ENCODE results near the gene PTPRJ. TPM values are rescaled to one million over a fixed set of nuclear protein-coding genes. Genes with fewer than 3 reads are reported as not detected.

PTPRJ gene
- total and polyA plus RNA-seq, 9 of the 15 experiments (the other 6 are each of a cell fraction or from before 2014, with no cell fraction given) = 0.56 to 10.7 (median 4.8) TPM

- POLR2A ChIA-PET = no interaction called here
- FAIRE-seq = no peak
- Histone ChIP-seq H3K9me1 (ENCODE audit: control insufficient read depth, insufficient read depth, low read length) (peaks cover 2% of the 10 kb centered on the region), H3K36me3 (ENCODE audit: control insufficient read depth, insufficient read depth, low read length) (peaks cover 4% of the 10 kb centered on the region; the same call in 1 of the 3 replicates), H3K9me3 (replicated peaks; ENCODE audit: control insufficient read depth, insufficient read depth, low read depth, low read length) (no peaks in the 10 kb centered on the region), H2AFZ (ENCODE audit: low read depth, low read length) (no peak overlapping the region), H3K27me3 (ENCODE audit: control insufficient read depth in 2 of 2, insufficient read depth in 2 of 2, low read length in 2 of 2) (no peaks in the 10 kb centered on the region), H3K4me3 (no peak overlapping the region), H3K79me2 (ENCODE audit: control insufficient read depth, insufficient read depth, low read length) (no peaks in the 10 kb centered on the region), H4K20me1 (replicated peaks; ENCODE audit: control insufficient read depth, insufficient read depth, low read length) (no peaks in the 10 kb centered on the region), H3K9ac (ENCODE audit: insufficient read depth in 1 of 2, low read depth in 2 of 2, low read length in 2 of 2) (no peak overlapping the region), H3K27ac (ENCODE audit: extremely low read depth, low read depth, low read length) (no peak overlapping the region), H3K4me1 (replicated peaks in 1 of 2; ENCODE audit: control insufficient read depth in 2 of 2, insufficient read depth in 2 of 2, low read length in 2 of 2) (peaks cover 0 to 4% of the 10 kb centered on the region in 2 experiments; a peak in 1 of 5 replicates), H3K4me2 (ENCODE audit: insufficient read depth, low read length) (no peak overlapping the region)
- ATAC-seq = no peak
- no TSS peak for BruUV-seq (replicated peaks)
- CTCF ChIA-PET (ENCODE audit: low intra/inter-chr PET ratio) = no interaction called here
- intact Hi-C loops (cut with micrococcal nuclease) (no loop called here), in situ Hi-C loops (cut with MboI) (no loop called here)
- DNase-seq (ENCODE audit: extremely low read depth in 1 of 4, low spot score in 3 of 4) = no peak
- no peak for TF ChIP-seq STAT5B (CRISPR knock-in tag; IDR thresholded peaks at IDR 0.05)
- TF ChIP-seq FOSL1 (tag; conservative IDR thresholded peaks at IDR 0.05) = no peak
- TF ChIP-seq HLTF (IDR thresholded peaks at IDR 0.05) = no peak
- no peak for TF ChIP-seq HDAC6 (IDR thresholded peaks at IDR 0.05; ENCODE audit: low read depth, low read length)
- TF ChIP-seq TSC22D4 (tag; IDR thresholded peaks at IDR 0.05) = no peak
- no peak for TF ChIP-seq SMARCB1 (IDR thresholded peaks at IDR 0.05; ENCODE audit: insufficient read length, low read depth)
- TF ChIP-seq RBM15 (IDR thresholded peaks at IDR 0.05; ENCODE audit: insufficient read depth, low read length) = no peak
- no peak for TF ChIP-seq NR3C1 (CRISPR knock-in tag; IDR thresholded peaks at IDR 0.05)
- TF ChIP-seq MLLT1 (IDR thresholded peaks at IDR 0.05) = no peak
- TF ChIP-seq SMAD4 (CRISPR knock-in tag; conservative IDR thresholded peaks at IDR 0.05) = no peak
- no peak for TF ChIP-seq ATF1 (CRISPR knock-in tag; IDR thresholded peaks at IDR 0.05)
- no peak for TF ChIP-seq ATF1 (tag; IDR thresholded peaks at IDR 0.05)
- no peak for TF ChIP-seq ZNF140 (CRISPR knock-in tag; IDR thresholded peaks at IDR 0.05)
- TF ChIP-seq RBM25 (IDR thresholded peaks at IDR 0.05; ENCODE audit: low read depth, low read length, severe bottlenecking) = no peak
- no peak for TF ChIP-seq ZNF133 (CRISPR knock-in tag; IDR thresholded peaks at IDR 0.05)
- no peak for TF ChIP-seq E2F4 (CRISPR knock-in tag; IDR thresholded peaks at IDR 0.05; ENCODE audit: low read depth)
- TF ChIP-seq ARID3A (IDR thresholded peaks at IDR 0.05; ENCODE audit: borderline replicate concordance, low read depth, low read length) = no peak
- no peak for TF ChIP-seq ZNF280A (IDR thresholded peaks at IDR 0.05; ENCODE audit: low read depth, partially characterized antibody)
- TF ChIP-seq CBX1 (IDR thresholded peaks at IDR 0.05; ENCODE audit: low read depth) = no peak
- WGBS (ENCODE audit: insufficient coverage, low coverage, missing lambda C conversion rate) = 57% methylated on average over 7 of the region's 7 CpGs
Measured at GRCh38 chr11:48122246-48122645, 141.9 kb downstream of the PTPRJ start.

Data from K562 (cell line).